ENCODE results near the gene TBPL1.

The TBPL1 gene

DNA sequence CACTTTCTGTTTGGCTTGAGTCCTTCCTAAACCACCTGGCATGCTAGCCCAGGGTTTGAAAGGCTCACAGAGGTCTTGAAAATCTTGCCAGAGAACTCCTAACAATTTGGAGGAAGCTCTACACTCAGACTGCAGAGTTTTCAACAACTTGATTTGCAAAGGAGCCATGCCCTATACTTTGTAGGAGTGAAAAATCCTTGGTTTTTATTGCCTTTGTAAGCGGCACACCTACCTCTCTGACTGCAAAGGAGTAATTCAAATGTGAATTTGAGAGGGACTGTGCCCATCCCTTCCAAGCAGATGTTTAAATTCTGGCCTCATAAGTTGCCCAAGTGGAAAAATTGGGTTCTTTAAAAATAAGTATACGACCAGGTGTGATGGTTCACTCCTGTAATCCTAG, 58.0 kb downstream of the TBPL1 start:
- DNase-seq: no peak

DNA sequence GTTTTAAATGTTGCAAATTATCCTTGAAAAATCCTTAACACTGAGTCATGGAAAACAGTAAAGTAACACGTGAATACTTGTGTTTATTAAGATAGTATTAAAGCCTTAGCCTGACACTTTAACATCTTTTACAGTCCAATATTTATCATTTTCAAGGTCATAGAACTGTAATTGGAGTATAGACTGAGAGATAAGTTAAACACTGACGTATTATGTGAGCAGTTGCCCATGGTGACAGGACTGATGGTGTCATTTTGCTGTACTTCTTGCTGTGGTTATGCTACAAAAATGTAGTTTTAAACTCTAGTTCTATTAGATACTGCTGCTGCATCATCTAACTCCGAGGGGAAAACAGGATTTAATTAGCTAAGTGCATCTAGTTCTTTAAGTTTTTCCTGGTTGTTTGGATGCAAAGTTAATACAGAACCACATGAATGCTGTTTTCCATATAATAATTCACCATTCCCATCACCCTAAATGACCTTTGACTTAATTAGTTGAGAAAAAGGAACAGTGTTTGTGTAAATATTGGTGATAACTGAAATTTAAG, 61.6 kb downstream of the TBPL1 start:
- DNase-seq: no peak

DNA sequence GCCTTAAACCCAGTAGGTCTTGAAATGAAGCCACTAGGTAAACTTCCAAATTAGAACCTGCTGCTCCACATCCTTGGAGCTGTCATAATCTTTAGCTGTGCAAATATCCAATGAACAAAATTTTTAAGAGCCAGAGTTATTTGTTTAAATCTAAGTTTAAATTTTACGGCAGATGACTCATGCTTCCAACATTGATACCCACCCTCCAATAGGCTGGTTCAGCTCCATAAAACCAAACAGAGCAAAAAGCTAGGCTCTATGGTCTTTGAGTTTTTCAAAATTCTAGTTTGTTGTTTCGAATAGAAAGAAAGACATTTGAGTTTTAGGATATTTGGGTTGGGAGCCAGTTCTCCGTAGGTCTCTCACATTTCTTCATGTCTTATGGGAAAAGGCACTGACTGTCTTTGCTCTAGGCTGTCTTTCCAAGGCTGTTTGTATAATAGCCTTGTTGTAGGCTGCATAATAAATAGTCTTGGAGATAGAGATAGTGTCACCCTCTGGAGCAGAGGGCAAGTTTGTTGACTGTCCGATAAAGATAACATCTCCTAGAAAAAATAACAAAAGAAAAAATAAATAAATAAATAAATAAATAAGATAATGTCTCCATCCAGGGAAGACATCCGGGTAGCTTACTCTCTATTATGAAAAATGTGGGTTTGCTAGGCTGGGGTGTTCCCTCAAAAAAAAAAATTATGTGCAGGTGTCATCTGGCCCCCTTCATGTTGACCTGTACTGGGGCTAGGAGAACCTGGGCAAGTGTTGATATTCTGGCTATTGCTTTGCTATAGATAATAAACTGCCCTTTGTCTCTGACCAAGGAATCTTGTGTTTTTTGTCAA, 62.9 kb downstream of the TBPL1 start:
- DNase-seq: no peak

DNA sequence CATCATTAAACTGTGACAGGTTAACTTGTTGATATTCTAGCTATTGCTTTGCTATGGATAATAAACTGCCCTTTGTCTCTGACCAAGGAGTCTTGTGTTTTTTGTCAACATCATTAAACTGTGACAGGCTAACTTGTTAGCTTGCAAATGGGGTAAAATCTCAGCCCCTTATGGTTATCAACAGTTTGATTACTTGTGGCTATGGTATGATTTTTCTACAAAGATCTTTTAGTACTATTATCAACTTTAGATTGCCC, 63.5 kb downstream of the TBPL1 start:
- no peak for DNase-seq

DNA sequence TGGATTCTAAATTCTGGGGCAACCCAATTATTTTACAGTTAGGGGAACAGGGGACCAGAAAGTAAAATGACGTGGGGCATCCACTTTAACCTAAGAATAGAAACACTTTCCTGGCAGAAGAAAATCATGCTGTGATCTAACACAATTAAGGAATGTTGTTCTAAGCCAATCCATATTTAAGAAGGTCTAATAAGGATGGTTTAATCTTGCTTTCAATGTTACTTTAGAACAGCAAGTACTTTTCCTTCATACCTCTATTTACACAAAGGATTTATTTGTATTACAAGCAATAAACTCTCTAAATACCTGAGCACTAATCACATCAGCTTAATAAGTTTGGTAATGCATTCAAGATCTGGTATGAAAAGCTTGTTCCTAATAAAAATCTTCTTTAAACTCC, 67.0 kb downstream of the TBPL1 start:
- DNase-seq: no peak

DNA sequence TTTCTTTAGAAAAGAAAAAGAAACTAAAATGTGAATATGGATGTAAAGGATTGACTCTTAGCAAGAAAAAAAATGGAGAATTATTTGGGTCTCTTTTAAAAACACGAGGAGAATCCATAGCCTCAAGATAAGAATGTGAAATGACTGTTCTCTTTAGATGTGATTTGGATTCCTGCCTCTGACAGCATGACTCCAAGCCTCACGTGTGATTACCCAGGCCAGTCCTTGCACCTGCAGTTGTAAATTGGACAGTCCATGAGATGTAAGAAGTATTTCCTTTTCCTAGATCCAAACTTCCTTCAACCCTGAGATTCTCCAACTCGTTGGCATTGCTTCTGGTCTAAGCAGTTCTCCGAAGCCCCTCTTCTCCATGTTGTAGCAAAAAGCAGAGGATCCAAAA, 67.5 kb downstream of the TBPL1 start:
- no peak for DNase-seq

DNA sequence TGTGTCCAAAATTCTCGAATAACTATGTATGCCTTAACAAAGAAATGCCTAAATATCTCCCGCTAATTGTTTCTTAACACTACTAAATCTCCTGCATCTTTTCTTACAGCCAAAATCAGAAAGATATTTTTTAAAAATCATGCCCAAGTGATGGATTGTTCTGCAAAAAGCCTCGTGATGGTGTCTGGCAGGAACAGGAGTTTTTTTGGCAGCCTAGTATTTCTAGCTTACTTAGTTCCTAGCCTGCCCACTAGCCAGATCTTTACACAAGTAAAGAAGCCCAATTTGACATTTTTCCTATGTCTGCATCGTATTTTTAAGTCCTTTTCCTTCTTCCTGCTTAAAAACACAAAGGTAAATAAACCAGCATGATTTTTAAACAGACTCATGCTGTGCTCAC, 67.9 kb downstream of the TBPL1 start:
- no peak for DNase-seq

DNA sequence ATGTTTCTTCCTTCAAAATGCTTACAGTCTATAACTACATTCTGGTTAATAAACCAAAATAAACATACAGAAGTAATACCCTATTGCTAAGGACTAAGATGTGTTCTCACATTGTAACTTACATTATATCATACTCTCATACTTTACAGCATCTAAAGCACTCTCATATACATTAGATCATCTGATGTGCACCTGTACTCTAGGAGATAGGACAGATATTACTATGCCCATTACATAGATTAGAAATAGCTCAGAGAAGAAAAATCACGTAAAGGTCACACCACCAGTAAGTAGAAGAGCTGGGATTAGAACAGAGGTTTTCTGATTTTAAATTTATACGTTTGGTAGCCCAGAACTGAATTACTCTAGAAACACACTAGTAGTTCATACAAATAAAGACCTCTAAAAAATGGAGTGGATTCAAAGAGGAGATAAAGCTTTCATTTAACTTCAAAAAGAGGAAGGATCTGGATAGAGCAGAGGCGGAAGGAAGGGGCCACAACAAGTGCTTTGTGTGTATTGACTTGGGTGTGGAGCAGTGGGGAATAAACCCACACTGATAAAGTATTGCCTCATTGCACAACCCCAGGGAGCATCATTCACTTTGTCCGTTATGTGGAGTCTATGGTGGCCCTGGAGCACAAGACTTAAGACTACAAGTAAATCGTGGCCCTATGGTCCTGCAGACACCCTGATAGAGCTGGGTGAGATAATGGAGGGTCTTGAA, 68.5 kb downstream of the TBPL1 start:
- DNase-seq: no peak

DNA sequence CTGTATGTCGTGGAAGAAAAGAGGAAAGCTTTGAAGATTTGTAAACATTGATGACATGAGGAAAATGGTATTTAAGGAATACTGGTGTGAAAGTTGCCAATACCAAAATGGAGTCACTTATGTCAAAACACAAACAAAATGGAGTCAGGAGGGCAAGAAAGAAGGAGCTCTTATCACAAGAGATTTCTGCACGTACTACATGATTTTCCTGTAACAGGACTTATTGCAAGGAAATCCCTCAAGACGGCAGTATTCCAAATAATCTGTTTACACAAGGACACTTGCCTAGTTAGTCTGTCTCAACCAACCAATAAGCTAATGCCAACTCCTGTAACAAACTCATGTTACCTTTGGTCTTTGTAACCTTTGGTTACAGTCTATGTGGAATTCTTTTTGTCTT, 69.6 kb downstream of the TBPL1 start:
- DNase-seq: no peak

DNA sequence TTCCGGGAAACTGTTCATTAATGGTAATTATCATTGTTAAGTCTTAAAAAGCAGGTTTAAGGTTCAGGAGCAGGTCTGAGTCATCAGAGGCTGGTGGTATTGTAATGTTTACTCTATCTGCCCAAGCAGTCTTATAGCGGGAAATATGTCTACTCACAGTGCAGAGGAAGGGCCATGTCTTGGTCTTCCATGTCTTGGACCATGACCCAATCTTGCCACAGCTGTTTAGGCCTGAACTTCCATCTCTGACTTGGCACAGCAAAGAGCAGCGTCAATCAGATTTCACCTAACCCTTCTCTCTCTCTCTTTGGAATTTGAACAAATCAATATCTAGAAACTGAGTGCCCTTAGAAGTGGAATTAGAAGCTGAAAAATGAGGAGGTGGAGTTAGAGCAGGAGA, 73.6 kb downstream of the TBPL1 start:
- no peak for DNase-seq

DNA sequence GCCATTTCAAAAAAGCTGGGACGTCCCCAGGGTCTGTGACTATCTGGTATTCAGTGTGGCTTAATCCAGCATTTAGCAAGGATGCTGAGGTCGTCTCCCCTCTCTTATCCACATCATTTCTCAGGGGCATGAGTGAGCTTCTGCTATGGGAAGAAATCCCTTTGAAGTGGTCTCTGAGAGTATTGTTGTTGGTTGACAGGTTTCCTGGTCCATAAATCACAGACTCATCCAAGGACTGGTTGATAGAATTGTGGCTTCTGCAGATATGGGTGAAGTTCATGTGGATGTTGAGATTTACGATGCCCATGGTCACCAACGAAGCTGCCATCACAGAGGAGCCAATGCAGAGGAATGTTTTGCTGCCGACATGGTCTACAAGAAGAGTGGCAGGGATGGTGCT, 75.4 kb downstream of the TBPL1 start:
- DNase-seq: no peak

DNA sequence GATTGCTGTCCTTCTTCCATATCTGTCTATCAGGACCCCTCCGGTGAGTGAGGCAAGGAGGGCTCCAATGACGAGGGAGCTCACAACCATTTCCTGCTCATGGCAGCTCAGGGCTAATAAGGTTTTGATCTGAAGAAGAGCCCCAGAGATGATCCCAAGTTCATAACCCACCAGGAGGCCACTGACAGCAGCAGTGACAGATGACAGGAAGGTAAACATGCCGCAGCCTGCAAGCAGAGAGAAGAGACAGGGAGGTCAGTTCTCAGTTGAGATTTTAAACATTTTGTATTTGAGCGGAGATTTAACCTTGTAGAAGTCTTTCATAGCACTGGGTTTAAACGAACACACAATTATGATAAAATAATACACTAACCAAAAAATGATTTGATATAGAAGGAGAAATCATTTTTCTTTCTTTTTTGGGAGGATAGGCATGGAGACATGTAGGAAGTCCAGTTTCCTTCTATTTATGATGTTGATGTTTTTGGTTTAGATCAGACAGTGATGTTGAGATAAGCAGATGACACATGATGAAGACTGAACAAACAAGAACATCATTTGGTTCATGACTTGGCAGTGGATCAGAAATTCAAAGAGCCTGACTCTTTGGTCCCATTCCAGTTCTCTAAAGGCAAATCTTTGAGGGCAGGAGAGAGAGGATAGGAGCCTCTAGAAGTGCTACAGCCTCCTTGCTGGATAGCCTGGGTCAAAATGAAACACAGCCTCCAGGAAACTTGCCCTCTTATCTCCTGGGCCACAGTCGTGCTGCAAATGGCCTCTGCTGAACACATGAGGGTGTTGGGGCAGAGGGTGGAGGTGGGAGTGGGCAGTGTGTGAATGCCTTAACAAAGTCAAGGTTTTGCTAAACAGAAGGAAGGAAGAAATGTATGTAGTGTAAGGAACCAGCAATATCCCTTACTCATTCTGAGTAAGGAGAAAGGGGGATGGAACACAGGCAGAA, 76.8 kb downstream of the TBPL1 start:
- peak; percentile 9 for DNase-seq

DNA sequence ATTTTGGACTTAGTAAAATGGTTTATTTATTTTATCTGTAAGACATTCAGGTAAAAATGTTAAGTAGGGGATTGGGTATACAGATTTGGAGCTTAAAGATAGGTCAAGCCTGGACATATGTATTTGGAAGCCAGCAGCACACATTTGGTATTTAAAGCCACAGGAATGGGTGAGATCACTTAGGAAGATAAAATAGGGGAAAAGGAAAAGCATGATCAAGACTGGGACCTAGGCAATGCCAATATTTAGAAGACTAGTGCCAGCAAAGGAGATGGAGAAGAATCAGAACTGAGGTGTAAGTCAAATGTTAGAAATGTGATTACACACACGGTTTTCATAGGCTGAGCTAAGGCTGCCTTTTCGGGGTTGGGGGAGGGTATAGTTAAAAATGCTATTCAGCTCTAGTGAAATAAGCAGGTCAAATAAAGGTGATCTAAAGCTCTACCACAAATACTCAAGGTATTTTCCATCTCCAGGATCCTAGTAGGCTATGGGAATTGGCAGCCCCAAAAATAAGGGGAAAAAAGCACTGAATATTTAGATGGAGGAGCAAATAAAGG, 78.8 kb downstream of the TBPL1 start:
- no peak for DNase-seq

DNA sequence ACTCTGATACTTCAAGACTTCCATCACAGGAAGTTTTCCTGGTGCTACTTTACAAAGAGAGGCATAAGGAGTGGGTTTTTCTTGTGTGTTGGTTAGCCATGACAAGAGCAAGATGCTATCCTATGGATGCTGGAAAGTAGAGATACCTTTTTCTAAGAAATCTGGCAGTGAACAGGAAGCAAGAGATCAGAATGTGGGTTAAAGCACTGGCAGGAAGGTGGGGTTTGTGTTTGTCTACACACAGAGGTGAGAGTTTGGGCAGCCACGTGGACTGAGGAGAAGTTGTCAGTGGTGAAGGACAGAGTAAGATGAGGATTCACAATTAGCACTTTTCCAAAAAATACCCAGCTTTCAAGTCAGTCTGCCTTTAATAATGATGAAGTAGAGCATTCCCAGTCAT, 81.5 kb downstream of the TBPL1 start:
- no peak for DNase-seq

DNA sequence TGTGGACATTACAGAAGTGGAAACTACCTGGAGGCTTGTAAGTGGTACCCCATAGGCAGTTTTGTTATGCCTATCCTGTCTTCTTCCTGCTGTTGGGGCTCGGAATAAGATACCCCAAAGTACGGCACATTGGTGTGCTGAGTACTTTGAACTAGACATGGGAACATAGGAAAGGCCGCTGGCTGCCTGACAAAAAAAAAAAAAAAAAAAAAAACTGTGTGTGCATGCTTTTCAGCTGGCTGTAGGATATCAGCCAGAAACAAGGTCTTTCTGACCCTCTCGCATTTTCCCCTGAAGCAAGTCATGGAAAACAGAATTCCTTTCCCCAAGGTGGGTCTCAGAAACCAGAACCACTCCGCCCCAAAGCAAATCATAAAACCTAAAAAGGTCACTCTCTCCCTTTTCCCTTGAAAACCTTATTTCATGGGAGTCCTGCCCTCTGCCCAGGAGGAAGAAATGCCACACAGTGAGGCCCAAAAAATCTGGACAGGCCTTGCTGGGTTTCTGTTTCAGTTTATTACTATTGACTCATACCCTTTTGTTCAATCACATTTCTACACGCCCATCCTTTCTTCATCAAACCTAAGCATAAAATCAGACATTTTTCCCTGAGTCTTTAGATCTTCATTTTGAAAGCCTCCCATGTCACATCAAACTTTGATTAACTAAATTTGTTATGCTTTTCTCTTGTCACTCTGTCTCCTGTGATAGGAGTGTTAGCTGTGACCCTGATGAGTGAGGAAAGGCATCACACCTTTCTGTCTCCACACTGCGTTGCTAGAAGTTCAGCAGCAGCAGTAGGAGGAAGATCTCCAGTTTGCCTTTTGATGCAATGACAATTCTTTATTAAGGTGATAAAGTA, 82.2 kb downstream of the TBPL1 start:
- no peak for DNase-seq

DNA sequence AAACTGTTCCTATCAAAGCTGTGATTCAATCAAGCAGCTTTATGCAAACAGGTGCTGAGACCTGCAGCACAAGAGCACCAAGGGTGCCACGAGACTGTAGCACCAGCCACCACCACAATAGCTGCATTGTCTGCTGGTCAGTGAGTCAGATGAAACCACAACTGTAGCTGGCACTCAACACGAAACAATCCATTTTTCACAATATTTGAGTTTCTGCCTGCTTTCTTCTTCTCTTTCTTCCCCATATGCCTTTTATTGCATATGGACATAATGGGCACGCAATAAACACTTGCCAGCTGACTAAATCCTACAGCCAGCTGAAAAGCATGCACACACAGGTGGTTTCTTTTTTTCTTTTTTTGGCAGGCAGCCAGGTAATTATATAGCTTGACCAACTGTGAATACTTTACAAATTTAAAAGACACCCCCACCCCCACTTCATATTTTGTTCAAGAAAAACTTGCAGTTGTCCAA, 82.8 kb downstream of the TBPL1 start:
- DNase-seq: no peak

DNA sequence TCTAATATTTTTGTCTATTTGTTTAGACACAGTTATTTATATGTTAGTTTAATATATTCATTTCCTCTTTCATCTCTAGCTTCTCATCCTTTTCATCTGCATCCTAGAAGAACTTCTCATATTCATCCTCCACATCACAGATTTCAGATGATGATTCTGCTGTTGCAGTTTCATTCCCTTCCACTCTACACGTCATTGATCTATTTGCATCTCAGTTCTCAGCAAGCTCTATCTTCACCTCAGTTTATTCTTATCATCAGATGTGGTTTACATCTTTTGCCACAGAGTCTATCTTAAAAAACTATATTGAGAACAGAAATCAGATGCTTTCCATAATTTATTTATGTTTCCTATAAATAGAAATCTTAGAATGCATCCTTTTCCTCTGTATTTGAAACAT, 86.1 kb downstream of the TBPL1 start:
- no peak for DNase-seq
